ENCODE measurements around the gene TIAM2. TPM values are rescaled to one million over a fixed set of nuclear protein-coding genes. Genes with fewer than 3 reads are reported as not detected.

The TIAM2 gene
- total and polyA plus RNA-seq, 2 experiments from 2014 or later = 5.5 to 16.9 TPM

DNA sequence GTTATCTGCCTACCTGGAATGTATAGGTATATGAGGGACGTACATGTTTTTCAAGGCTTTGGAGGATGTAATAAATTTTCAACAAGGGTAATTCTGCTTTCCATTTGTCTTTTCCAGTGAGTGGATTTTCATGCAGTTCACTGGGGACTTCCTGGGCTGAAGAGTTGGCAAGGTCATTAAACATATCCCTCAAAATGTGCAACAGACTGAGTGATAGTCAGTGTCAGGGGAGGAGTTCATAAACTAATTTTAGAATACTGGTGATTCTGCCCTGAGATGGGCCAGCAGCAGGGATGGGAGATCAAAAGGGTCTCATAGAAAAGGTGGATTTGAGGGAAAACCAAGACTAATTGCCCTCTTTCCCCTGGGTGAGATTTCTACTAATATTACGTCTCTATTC is 146.4 kb downstream of the TIAM2 start:
- Histone ChIP-seq H3K9me3 (ENCODE audit: low read depth) (no peaks in the 10 kb centered on the region), H2AFZ (no peak overlapping the region), H3K4me1 (ENCODE audit: insufficient read depth) (peaks cover 17% of the 10 kb centered on the region), H3K79me2 (no peaks in the 10 kb centered on the region), H3K4me3 (no peak overlapping the region), H3K27me3 (no peaks in the 10 kb centered on the region), H3K36me3 (replicated peaks; ENCODE audit: insufficient read depth, low read depth) (no peaks in the 10 kb centered on the region), H4K20me1 (ENCODE audit: insufficient read depth, poor library complexity, severe bottlenecking) (no peaks in the 10 kb centered on the region), H3K27ac (no peak overlapping the region), H3K4me2 (no peak overlapping the region), H3K9me2 (replicated peaks; ENCODE audit: insufficient read depth) (no peaks in the 10 kb centered on the region)
- TF ChIP-seq CTCF (IDR thresholded peaks at IDR 0.05; ENCODE audit: poor library complexity) (no peak), EZH2phosphoT487 (IDR thresholded peaks at IDR 0.05; ENCODE audit: low read depth, severe bottlenecking, unreplicated experiment) (no peak), EZH2 (IDR thresholded peaks at IDR 0.05; ENCODE audit: borderline replicate concordance) (no peak)
- WGBS (ENCODE audit: low lambda C conversion rate, missing lambda C conversion rate) = 78% methylated on average over 2 of the region's 2 CpGs
- DNase-seq (ENCODE audit: low spot score) = no peak

- 60% methylated on average over 13 of the region's 13 CpGs for WGBS (ENCODE audit: low lambda C conversion rate, missing lambda C conversion rate)
- no peak overlapping the region for H3K4me3 ChIP-seq
- H3K9me2 ChIP-seq (replicated peaks; ENCODE audit: insufficient read depth) = no peaks in the 10 kb centered on the region
- no peaks in the 10 kb centered on the region for H3K9me3 ChIP-seq (ENCODE audit: low read depth)
- peak overlapping the region; percentile 12 for H3K27ac ChIP-seq
- H3K4me1 ChIP-seq (ENCODE audit: insufficient read depth) = peaks cover 17% of the 10 kb centered on the region
- TF ChIP-seq EZH2phosphoT487 (IDR thresholded peaks at IDR 0.05; ENCODE audit: low read depth, severe bottlenecking, unreplicated experiment) (no peak), CTCF (IDR thresholded peaks at IDR 0.05; ENCODE audit: poor library complexity) (no peak), EZH2 (IDR thresholded peaks at IDR 0.05; ENCODE audit: borderline replicate concordance) (no peak)
- peak overlapping the region; percentile 25 for H2AFZ ChIP-seq
- H3K4me2 ChIP-seq = peak overlapping the region; percentile 66
- H4K20me1 ChIP-seq (ENCODE audit: insufficient read depth, poor library complexity, severe bottlenecking) = no peaks in the 10 kb centered on the region
- no peak for DNase-seq (ENCODE audit: low spot score)
- no peaks in the 10 kb centered on the region for H3K27me3 ChIP-seq
- no peaks in the 10 kb centered on the region for H3K36me3 ChIP-seq (replicated peaks; ENCODE audit: insufficient read depth, low read depth)
- H3K79me2 ChIP-seq = no peaks in the 10 kb centered on the region
Measured at GRCh38 chr6:155142168-155143028, 147.3 kb downstream of the TIAM2 start.

- Histone ChIP-seq H3K4me3 (no peak overlapping the region), H3K4me1 (ENCODE audit: insufficient read depth) (peaks cover 17% of the 10 kb centered on the region), H3K9me2 (replicated peaks; ENCODE audit: insufficient read depth) (no peaks in the 10 kb centered on the region), H3K36me3 (replicated peaks; ENCODE audit: insufficient read depth, low read depth) (no peaks in the 10 kb centered on the region), H2AFZ (peak overlapping the region; percentile 25), H4K20me1 (ENCODE audit: insufficient read depth, poor library complexity, severe bottlenecking) (no peaks in the 10 kb centered on the region), H3K27ac (peak overlapping the region; percentile 12), H3K9me3 (ENCODE audit: low read depth) (no peaks in the 10 kb centered on the region), H3K27me3 (no peaks in the 10 kb centered on the region), H3K79me2 (no peaks in the 10 kb centered on the region), H3K4me2 (peak overlapping the region; percentile 66)
- 36% methylated on average over 4 of the region's 4 CpGs for WGBS (ENCODE audit: low lambda C conversion rate, missing lambda C conversion rate)
- no peak for DNase-seq (ENCODE audit: low spot score)
- no peak for TF ChIP-seq CTCF (IDR thresholded peaks at IDR 0.05; ENCODE audit: poor library complexity)
Measured at GRCh38 chr6:155143029-155143577, 148.0 kb downstream of the TIAM2 start.

Measured in hepatocyte (in vitro differentiated cells).